GM19035 (cell line): Measurements from ENCODE around the gene ADD3.
"Not testable (repeated sequence)": the region's sequence is repeated elsewhere in the genome, so short reads cannot be mapped to it uniquely, and the experiment has no call there.

Experiments
- ATAC-seq: cut with Tn5 transposase; IDR thresholded peaks from one replicate; pipeline ENCODE4 v1.9.1; 2021; ENCODE audit not compliant: unreplicated experiment

ADD3 gene

DNA sequence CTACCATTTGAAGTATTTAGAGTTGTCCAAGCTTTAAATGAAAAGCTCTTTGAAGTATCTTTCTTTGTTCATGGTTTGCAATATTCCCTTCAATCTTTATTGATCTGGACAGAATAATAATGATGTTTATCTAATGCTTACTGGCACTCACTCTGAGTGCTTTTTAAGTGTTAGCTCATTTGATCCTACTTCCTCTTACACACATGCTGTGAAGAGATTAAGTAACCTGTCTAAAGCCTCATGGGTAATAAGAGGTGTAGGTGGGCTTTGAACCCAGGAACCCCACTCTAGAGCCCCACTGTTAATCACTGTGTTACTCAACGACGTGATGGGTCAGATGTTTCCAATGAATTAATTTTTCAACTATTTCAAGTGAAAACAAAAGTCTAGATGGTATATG is 31.1 kb upstream of the ADD3 start:
- no peak for ATAC-seq

DNA sequence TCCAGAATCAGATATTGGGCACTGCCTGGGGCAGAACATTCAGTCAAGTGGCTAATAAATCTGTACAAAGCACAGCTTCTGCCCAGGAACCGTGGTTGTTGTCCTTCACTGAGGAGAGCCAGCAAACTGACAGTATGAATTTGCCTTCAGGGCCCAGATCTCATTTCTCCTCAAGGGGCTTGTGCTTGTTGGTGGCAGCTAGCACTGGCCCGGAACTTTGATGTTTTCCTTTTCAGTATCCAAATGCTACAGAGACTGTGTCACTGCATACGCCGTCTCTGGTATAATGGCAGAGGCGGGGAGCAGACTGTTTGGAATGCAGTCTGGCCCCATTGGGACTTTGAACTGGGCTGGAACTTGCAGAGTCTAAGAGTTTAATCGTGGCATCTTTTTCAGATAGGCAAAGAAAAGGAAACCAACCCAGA is 30.4 kb upstream of the ADD3 start:
- ATAC-seq = no peak

- no peak for ATAC-seq
Observed at GRCh38 chr10:109978481-109978880, 29.3 kb upstream of the ADD3 start.

- ATAC-seq = no peak
Observed at GRCh38 chr10:109979215-109979614, 28.6 kb upstream of the ADD3 start.

GRCh38 chr10:109981650-109982049 is 26.1 kb upstream of the ADD3 start:
- ATAC-seq = no peak

DNA sequence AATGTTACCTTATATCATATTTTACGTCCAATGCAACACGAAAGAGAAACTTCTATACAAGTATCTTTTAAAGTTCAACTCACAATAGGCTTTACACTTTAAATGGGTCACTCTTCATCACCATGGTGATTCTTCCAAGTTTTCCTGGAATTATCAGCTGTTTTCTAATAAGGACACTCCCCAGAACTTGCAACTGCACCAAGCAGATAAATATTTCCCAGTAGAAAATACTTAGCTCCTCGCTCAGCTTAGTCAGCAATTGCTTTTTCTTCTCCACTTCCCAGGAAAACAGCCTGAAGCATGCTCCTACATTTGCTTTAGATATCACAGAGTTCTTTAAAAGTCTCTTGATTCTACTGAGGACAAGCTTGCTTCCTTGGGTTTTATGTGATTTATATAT is 25.7 kb upstream of the ADD3 start:
- no peak for ATAC-seq

DNA sequence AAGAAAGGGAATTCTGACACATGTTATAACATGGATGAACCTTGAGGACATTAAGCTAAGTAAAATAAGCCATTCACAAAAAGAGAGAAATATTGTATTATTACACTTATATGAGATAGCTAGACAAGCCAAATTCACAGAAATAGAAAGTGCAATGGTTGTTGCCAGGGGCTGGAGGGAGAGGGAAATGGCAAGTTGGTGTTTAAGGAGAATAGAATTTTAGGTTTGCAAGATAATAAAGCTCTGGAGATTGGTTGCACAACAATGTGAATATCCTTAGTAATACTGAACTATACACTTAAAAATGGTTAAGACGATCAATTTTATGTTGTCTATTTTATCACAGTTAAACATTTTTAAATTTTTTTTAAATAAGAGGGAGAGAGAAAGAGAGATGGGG is 25.0 kb upstream of the ADD3 start:
- ATAC-seq = no peak

- ATAC-seq = no peak
Observed at GRCh38 chr10:109984013-109984412, 23.8 kb upstream of the ADD3 start.

- ATAC-seq = not testable (repeated sequence)
Observed at GRCh38 chr10:109985768-109986167, 22.0 kb upstream of the ADD3 start.

- ATAC-seq = no peak
Observed at GRCh38 chr10:109987452-109988211, 20.2 kb upstream of the ADD3 start.

DNA sequence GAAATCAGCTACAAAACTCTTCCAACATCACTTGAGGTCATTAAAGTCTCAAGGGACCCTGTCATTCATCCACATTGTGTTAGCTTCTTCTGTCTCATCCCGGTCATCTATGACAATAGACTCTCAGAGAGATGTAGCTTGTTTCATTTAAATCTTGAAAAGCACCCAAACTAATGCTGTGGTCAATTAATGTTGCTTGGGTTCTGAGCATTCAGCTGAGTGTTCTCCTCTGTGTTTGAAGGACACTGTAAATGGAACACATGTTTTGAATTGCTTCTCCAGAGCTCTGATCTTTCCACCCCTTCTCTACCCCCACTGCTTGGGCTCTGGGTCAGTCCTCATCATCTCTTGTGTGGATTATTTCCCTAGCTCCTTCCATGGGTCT is 19.6 kb upstream of the ADD3 start:
- no peak for ATAC-seq

DNA sequence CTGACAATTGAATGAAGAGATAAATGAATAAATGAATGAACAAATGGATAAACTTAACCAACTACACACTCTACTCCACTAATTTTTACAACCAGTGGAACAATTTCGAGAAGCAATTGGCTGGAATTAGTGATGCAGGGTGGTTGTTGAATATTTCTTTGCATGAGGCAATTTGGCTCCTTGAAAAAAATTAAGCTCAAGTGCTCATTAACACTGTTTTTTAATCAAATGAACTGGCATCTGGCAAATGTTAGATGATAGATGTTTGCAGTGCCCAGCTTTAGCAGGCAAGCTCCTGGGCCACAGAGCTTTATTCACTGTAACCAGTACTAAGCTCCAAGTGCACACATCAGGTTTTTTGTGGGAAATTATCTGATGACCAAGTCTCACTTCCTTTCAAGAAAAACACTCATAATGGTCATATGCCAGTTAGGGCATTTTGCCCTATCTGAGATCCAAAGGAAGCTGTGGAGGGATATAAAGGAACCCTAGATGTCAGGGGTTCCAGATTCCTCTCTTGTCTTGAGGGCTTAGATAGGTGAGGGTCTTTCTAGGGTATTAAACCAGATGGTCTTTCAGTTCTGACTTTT is 16.4 kb upstream of the ADD3 start:
- no peak for ATAC-seq

GRCh38 chr10:109992485-109992884 is 15.3 kb upstream of the ADD3 start:
- no peak for ATAC-seq

GRCh38 chr10:109993551-109994330 is 14.0 kb upstream of the ADD3 start:
- ATAC-seq = no peak

- no peak for ATAC-seq
Observed at GRCh38 chr10:109994711-109995577, 12.8 kb upstream of the ADD3 start.

DNA sequence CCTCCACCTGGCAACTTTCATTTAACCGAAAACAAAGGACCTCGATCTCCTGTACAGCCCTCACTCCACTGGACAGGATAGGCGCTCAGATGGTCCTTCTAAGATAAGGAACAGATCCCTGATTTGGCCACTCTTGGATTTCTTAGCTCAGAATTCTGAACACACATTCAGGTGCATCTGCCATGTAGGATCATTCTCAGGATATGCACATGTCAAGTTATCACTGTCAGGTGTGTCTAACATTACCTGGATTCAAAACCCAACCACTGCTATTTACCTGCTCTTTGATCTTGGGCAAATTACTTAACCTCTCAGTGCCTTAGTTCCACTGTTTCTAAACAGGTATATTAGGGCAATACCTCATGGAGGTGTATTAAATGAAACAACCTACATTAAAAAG is 12.2 kb upstream of the ADD3 start:
- ATAC-seq = no peak

DNA sequence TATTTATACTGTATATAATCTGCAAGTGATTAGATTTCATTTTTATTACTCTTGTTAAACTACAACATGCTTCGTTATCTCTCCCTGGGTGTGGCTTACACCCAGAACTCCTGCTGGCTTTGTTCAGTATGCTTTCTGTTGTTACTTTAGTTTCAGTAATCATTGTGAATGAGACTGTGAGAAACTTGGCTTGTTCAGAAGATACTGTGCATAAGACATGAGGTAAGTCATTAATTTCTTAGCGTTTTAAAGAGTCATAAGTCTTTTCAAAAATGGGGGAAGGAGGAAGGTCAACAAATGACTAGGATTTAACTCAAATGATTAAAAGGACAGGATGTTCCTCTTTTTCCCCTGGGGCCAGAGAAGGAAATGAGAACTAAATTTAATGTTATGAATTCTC is 11.6 kb upstream of the ADD3 start:
- ATAC-seq = no peak

GRCh38 chr10:109996766-109997171 is 11.0 kb upstream of the ADD3 start:
- ATAC-seq = no peak

DNA sequence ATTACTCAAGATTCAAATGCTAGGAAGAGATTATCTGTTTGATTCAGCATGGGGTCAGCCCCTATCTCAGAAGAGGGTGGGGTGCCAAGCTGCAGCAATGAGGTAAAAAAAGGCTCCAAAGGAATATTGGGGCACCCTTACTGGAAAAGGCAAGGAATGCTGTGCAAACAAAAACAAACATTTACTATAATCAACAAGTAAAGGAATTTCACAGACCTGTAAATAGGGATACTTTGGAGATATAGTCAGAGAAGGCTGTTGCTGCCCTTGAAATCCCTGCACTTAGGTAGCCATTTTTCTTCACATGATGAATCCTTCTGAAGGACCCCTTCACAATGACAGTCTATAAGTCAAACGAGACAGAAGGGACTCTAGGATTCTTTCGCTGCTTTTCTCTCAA is 10.6 kb upstream of the ADD3 start:
- ATAC-seq = no peak

- no peak for ATAC-seq
Observed at GRCh38 chr10:109998513-109998912, 9.3 kb upstream of the ADD3 start.
